DMS 273 (cell line): ENCODE results near the gene ABHD3.
"Not testable (repeated sequence)": the region's sequence is repeated elsewhere in the genome, so short reads cannot be mapped to it uniquely, and the experiment has no call there.

Source experiments
- DNase-seq: peaks from one replicate; lab custom pipeline; 2025; ENCODE audit not compliant: unreplicated experiment; lab: John Stamatoyannopoulos, UW

ABHD3 gene

DNA sequence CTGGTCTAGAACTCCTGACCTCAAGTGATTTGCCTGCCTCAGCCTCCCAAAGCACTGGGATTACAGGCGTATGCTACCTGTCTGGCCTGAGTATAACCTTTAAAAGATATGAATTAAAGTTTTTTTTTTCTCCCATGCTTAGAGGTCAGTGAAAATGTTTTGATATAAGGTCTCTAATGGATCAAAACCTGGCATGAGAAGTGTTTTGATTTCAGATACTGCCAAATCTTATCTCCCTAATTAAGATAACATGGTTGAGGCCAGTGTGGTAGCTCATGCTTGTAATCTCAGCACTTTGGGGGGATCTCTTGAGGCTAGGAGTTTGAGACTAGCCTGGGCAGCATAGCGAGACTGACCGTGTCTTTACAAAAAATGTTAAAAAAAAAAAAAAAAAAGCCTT lies 51.2 kb downstream of the ABHD3 start:
- DNase-seq = no peak

DNA sequence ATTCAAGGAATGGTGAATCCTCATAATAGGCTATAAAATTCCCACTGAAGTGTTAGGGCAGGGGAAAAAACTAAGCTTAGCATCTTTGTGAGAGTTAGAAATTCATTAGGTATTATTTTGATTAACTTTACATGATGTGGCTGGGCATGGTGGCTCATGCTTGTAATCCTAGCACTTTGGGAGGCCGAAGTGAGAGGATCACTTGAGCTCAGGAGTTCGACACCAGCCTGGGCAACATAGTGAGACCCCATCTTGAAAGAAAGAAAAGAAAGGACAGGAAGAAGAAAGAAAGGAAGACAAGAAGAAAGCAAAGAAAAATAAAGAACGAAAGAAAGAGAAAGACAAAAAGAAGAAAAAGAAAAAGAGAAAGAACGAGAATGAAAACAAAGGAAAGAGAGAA lies 52.5 kb downstream of the ABHD3 start:
- no peak for DNase-seq

DNA sequence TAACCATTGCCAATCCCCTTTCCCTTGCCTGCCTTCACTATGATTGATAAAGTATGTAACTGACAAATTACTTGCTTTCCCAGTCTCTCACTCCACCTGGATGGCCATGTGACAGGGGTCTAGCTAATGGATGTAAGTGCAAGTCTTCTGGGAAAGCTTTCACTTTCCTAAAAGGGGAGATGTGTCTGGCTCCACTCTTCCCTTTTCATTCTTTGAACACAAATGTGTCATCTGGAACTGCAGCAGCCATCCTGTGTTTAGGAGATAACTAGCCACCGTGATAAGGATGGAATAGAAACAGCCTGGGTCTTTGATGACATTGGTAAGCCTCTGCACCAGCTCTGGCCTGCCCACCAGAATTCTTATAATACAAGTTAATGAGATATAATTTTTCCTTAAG lies 54.3 kb downstream of the ABHD3 start:
- no peak for DNase-seq

DNA sequence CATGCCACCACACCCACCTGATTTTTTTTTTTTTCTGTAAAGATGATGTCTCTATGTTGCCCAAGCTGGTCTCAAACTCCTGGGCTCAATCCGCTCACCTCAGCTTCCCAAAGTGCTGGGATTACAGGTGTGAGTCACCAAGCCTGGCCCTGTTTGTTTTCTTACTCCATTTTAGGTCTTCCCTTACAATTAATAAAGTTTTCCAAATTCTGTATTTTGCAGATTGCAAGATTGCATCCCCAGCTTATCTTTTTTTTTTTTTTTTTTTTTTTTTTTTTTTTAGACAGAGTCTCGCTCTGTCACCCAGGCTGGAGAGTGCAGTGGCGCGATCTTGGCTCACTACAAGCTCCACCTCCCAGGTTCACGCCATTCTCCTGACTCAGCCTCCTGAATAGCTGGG lies 64.2 kb downstream of the ABHD3 start:
- DNase-seq = not testable (repeated sequence)

DNA sequence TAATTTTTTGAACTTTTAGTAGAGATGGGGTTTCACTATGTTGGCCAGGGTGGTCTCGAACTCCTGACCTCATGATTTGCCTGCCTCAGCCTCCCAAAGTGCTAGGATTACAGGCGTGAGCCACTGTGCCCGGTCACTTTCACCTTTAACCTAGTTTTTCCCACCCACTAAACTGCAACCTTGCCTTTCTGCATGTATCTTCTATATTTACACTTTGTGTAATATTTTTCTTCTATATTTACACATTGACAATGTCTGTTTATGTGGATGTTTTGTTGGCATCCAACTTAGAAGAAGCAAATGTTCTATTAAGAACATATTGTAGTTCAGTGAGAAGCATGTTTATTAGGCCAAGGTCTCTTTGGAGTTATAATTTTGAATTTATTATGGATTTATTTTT lies 65.8 kb downstream of the ABHD3 start:
- no peak for DNase-seq

DNA sequence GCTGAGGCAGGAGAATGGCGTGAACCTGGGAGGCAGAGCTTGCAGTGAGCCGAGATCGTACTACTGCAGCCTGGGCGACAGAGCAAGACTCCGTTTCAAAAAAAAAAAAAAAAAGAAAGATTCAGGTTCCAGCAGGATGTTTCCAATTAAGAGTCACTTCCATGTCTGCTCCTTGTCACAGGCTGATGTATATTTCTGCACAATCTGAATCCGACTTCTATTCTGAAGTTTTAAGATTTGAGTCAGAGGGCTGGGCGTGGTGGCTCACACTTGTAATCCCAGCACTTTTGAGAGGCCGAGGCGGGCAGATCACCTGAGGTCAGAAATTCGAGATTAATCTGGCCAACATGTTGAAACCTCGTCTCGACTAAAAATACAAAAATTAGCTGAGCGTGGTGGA lies 67.8 kb downstream of the ABHD3 start:
- no peak for DNase-seq

DNA sequence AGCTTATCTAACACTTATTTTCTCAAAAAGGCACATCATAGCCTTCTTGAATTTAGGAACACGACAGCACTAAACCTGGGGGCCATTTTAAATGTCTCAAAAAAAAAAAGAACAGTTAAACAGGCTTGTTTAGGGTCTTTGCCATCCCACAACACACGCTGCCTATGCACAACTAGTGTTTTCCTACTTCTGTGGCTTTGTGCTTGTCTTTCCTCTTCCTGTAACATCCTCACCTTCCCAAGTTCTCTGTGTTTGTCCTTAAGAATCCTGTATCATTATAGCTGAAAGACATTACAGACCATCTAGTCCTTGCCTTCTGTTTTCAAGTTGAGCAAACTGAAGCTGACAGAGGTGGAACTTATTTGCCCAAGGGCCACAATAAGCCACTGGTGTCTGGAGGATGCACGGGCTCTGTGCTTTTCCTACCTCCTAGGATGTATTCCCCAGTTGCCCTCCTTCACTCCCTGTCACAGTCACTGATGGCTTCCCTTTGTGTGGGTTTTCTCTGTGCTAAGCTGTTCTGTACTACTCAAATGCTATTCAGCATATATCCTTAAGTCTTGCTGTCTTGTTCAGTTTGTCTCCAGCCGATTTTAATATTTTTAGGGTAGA lies 69.9 kb downstream of the ABHD3 start:
- DNase-seq = no peak

DNA sequence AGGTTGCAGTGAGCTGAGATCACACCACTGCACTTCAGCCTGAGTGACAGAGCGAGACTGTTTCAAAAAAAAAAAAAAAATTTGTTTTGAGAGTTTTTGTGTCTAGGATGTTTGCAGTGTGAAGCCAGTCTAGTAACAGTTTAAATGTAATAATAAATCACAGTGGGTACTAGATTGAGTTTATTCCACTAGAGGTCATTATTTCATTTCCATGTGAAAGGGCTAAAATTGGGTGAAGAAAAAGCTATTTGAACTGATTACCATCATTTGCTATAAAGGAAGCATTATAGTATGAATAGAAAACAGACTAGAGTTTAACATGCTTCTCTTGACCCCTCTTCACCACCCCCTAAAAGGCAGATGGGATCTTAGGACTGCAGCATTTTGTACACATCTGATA lies 72.2 kb downstream of the ABHD3 start:
- no peak for DNase-seq

DNA sequence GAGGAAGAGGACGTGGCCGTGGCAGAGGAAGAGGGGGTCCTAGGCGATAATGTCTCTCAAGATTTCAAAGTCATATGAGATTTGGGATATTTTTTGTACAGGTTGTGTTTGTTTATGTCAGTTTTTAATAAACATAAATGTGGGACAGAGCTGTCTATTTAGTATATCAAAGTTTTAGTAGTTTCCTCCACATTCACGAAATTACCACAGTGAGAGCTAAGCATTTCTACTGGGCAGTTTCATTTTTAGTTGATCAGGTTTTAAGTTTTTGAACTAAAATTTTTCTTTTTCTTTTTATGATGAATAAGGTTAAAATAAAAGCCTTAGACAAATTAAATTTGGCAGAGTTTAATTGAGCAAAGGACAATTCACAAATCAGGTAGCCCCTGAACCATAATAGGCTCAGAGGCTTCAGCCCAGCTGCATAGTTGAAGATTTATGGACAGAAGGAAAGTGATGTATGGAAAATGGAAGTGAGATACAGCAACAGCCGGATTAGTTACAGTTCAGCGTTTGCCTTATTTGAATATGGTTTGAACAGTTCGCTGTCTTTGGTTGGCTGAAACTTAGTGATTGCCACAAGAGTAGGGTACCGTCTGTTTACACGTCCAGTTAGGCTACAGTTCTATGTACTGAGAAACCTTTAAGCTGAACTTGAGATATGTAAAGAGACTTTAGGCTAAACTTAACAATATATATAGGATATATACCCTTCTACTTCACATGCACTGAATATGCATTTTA lies 75.3 kb downstream of the ABHD3 start:
- DNase-seq = no peak

DNA sequence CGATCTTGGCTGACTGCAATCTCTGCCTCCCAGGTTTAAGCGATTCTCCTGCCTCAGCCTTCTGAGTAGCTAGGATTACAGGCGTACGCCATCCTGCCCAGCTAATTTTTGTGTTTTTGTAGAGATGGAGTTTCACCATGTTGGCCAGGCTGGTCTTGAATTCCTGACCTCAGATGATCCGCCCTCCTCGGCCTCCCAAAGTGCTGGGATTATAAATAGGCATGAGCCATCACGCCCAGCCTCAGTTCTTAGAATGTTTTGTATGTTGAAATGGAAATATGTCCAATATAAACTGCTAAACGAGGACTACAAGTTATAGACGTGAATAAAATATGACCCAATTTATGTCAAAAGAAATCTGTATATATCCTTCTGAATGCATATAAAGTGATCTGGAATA lies 82.9 kb downstream of the ABHD3 start:
- DNase-seq = not testable (repeated sequence)

DNA sequence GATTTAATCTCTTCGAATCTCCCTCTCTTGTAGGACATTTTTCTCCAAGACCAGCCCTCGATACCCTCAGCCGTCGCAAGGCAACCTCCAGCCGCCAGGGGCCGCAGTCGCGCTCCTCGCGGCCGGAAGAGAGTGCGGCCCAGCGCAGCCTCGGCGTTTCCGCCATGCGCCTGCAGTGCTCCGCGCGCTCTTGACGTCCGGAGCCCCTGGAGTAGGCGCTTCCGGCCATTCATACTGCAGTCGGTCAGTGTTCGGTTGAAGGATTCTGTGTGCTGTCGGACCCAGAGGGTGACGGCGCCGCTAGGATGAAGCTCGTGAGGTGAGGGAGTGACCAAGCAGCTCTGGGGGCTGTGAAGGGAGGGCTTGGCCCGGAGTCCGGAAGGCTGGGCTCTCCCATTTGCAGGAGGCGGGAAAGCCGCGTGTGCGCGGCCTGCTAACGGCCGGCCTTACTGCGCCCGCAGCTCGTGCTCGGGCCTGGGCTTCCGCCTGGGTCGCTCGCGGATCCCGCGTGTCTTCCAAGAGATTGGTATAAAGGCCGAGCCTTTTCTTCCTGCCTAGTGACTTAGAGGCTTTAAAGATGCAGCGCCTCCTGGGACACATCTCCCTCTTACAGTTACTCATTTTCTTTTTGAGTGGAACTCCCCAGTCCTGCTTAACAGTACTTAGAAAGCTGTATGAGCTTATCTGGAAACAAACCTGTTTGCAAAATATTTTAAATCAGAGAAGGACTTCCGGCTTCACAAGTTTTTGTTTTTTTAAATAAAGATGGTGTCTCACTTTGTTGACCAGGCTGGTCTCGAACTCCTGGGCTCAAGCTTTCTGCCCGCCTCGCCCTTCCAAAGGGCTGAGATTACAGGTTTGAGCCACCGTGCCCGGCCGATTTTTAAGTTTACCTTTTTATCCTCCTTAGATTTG lies 92.2 kb downstream of the ABHD3 start, which contains the start of gene SNRPD1:
SNRPD1 (plus strand) TSS at position 190 of the 915 bp plus-strand sequence; CDS start at position 306, 116 bp downstream.
- DNase-seq = peak; percentile 97

DNA sequence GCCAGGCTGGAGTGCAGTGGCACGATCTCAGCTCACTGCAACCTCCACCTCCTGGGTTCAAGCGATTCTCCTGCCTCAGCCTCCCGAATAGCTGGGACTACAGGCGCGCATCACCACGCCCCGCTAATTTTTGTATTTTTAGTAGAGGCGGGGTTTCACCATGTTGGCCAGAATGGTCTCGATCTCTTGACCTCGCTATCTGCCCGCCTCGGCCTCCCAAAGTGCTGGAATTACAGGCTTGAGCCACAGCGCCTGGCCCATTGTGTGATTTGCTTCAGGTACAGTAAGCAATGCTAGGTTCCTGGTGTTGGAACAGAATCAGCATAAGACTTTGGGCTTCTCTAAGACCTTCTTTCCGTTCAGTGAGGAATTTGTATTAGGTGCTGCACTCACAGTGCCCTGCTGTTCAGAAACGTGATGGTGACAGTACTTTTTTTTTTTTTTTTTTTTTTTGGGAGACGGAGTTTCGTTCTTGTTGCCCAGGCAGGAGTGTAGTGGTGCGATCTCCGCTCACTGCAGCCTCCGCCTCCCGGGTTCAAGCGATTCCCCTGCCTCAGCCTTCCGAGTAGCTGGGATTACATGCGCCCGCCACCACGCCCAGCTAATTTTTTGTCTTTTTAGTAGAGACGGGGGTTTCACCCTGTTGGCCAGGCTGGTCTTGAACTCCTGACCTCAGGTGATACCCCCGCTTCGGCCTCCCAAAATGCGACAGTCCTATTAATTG lies 93.0 kb downstream of the ABHD3 start:
- DNase-seq = not testable (repeated sequence)

DNA sequence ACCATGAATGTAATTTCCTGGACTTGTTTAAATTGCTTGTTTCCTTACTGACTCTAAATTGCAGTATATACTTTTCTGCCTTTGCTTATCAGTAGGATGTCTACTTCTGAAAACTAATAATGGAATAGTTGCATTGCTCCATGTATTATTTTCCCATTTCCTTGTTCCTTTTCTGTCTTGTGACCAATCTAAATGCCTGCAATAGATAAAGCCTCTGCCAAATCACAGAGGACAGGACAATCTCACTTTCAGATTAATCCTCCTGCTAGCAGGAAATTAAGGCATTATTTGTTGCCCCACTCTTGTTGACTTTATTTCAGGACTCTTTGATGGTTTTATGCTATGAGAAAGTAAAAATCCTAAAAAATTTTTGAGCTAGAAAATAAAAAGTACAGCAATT lies 99.4 kb downstream of the ABHD3 start:
- no peak for DNase-seq

DNA sequence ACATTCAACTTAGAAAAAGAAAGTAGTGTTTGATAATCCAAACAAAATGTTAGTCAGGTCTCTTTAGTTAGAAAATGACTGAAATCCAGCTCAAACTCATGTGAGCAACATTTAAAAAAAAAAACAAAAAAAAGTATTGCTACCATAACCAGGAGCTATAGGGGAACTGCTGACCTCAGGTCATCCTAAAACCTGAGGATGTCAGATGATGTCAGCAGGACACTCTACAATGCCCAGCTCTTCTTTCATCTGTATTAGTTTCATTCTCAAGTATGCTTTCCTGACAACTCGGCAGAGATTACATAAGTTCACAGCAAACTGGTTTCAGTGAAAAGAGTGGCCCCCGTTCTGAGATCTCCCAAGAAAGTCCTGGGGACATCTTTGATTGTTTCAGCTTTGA lies 99.9 kb downstream of the ABHD3 start:
- DNase-seq = no peak

DNA sequence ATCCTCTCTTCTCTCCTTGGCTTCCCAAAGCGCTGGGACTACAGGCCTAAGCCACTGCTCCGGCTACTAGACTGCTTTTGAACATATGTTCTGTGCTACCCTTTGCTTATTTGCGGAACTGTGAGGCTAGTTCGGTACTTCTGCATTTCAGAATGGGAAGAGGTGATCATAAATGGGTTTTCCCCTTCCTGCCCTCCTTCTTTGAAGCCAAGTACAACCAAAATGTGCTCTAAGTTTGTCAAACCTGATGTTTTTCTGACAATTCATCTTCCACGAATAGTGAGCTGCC lies 102.3 kb downstream of the ABHD3 start:
- DNase-seq = no peak
